Right kidney (tissue), 1 donor: Measurements from ENCODE around the gene SMYD1.

Source experiments
- DNase-seq: peaks from one replicate; pipeline ENCODE4 v3.0.0-alpha.2; 2016

SMYD1 gene

DNA sequence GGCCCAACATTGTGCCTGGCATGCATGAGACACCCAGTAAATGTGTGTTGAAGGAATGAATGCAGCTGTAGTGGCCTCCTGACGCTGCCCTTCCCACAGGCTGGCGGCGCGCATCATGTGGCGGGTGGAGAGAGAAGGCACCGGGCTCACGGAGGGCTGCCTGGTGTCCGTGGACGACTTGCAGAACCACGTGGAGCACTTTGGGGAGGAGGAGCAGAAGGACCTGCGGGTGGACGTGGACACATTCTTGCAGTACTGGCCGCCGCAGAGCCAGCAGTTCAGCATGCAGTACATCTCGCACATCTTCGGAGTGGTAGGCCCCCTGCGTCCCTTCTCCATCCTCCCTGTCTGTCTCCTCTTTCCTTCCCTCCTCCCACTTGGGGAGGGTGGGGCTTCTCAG is 20.1 kb downstream of the SMYD1 start:
- DNase-seq = no peak

DNA sequence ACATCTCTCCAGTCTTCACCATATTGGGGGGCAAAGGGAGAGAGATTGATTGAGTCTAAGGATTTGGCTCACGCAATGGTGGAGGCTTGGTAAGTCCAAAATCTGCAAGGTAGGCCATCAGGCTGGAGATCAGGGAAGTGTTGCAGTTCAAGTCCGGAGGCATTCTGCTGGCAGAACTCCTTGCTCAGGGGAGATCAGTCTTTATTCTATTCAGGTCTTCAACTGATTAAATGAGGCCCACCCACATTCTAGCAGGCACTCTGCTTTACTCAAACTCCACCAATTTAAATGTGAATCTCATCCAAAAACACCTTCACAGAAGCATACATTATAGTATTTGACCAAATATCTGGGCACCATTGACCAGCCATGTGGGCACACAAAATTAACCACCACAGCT is 21.4 kb downstream of the SMYD1 start:
- no peak for DNase-seq

DNA sequence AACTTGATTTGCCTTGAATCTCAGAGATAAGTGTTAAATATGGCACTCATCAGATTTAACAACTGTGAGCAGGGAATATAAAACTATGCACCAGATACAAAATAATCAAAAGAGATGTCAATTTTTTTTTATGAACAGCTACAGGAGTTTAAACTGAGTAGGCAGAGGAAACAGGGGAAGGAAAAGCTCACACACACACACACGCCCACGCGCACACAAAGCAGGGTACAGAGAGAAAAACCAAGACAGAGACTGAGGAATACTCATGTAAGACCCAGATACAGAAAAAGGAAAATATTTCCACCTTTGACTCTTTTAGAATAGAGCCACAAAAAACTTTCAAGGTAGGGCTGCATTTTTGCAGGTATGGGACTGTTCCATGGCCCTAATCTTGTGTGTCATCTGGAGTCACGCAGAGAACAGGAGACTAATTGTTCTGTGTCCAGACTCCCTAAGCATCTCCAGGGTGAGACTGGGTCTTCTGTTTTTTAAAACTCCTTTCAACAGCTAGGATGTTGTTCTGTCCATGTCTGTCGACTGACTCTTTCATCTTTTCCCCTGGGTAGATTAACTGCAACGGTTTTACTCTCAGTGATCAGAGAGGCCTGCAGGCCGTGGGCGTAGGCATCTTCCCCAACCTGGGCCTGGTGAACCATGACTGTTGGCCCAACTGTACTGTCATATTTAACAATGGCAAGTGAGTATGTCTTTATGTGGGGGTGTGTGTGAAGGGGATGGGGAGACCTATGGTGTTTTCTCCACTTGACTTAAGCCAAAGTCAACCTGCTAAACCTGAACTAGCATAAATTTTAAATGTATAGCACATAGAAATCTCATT is 23.0 kb downstream of the SMYD1 start:
- DNase-seq = no peak

DNA sequence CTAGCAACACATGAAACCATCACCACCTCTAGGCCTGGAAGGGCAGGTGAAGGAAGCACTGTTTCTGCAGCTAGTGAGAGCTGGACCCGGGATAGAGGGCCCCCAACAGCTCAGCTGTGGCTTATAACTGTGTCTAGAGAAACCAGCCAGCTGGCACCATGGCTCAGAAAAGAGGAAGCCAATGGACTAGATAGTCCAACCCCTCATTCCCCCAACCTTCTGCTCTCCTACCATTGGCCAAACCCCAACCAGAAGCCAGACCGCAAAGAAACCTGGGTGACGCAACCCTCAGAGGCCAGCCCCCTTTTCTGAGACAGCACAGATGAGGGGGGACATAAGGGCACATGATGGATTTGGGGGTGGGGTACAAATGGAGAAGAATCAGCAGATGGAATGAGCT is 24.3 kb downstream of the SMYD1 start:
- DNase-seq = no peak

DNA sequence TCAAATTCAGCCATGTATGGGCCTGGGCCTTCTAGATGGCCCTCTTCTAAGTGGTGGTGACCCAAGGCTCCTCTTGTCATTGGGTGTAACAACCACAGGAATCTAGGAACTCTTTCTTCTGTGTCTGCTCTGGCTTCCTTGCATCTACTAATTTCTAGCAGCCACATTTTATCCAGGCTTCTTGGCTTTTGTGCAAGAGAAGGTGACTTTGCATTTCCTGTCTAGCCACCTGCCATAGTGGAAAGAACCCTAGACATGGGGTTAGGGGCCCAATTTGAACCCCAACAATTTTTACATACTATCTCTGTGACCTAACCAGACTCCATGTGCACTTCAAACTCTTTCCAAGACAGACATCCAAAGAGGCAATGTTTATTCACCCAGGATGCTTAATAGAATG is 25.1 kb downstream of the SMYD1 start:
- DNase-seq = no peak

DNA sequence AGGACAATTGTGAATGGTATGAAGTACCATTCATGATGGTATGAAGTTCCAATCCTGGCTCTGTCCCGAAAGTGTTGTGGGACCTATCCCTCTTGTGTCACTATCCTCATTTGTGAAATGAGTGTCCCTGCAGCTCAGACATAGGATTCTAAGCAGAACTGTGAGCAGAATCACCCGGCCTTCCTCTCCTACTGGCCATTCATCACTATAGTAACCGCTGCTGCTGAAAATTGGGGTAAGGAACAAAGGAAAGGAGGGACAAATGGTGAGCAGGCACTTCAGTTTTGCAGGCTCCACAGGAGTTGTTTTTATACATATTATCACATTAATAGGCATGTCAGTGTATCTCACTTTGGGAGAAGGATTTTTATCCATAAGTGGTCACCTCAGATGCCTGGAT is 27.4 kb downstream of the SMYD1 start:
- DNase-seq = no peak

DNA sequence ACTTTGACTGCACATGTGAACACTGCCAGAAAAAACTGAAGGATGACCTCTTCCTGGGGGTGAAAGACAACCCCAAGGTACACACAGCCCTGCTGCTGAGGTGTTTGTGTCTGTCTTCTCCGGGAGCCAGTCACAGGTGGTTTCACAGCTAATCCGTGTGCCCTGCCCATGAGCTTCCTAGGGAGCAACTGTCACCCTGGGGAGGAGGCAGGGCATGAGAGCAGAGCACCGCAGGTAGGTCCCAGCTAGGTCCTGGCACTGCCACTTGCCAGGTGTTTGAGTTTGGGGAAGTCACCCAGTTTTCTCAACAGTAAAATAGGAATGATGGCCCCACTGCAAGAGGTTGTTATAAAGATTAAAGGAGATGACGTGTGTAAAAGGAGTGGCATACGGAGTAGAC is 29.1 kb downstream of the SMYD1 start:
- DNase-seq = no peak

DNA sequence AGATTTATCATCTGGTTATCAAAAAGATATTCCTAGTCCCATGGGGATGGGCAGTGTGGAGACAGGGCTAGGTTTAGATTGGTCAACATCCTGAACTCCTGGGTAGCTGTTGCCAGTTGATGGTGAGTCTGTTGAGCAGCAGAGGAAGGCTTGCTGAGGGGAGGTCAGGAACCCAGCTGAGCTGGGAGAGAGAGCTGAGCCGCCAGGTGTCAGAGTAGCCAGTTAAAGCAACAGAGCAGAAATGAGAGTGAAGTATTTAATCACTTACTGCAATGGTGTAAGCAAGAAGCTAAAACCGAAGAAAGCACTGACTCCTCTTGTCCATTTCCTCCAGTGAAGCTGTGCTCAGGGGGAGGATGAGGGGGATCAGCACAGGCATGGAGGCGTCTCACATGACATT is 29.6 kb downstream of the SMYD1 start:
- DNase-seq = no peak

DNA sequence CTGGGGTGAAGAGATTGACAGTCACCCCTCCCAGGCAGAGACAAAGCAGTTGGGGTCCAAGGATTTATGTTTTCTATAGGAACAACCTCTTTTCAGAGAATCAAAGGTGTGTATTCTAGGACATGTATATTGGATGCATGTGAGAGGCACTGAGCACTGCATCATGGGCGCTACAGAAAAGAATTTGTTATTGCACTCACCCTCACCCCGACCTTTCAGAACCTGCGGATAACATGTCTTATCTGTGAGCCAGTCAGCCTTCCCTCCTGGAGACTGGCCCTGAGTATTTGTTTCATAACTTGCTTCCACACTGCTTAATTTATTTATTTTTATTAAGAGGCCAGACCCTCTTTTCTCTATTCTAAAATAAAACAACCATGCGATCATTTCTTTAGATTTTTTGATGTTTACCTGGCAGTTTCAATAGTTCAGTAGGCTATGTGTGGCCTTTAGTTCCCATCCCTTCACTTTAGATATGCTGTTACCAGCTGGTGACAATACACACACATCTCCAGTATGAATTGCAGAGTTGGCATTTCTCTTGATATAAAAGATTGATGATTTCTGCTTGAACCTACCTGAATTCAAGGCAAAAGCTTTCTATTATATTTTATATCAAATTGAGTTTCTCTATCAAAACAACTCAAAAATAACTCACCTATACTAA is 30.4 kb downstream of the SMYD1 start:
- DNase-seq = no peak

DNA sequence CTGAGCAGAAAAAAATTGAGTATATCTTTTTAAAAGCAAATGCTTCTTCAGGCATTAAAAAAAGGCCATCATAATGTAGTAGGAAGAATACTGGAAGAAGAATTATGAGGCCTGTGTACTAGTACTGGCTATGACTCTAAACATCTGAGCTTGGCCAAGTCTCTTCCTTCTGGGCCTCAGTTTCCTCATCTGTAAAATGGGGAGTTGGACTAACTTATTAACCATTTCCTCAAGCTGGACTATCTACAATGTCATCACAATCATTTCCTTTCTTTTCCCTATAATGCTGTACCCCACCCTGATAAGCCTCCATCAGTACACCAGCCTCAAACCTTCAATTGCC is 30.9 kb downstream of the SMYD1 start:
- no peak for DNase-seq

DNA sequence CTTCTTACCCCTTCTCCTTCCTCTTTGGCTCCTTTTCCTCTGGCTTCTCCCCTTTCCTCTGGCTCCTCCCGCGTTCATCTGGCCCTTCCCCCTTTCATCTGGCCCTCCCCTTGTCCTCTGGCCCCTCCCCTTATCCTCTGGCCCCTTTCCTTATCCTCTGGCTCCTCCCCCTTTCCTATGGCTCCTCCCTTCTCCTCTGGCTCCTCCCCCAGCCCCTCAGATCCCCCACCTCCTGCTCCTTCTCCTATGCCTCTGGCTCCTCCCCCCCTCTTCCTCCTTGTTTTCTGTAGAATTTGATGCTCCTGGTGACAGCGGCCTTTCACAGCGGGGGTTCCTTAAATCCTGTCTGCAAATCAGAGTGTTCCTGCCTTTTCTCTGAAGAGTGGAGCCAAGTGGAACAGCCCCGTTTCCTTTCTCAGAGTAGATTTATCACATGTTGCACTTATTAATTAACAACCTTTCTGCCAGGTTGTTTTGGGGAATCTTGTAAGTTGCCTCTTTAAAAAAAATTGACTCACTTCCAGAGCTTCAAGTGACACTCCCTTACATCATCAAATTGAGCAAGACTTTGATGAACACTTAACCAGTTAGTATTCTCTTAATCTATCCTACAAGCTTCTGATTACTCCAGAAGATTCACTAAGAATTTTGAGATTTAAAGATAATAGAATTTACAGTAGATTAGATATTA is 32.3 kb downstream of the SMYD1 start:
- DNase-seq = no peak

DNA sequence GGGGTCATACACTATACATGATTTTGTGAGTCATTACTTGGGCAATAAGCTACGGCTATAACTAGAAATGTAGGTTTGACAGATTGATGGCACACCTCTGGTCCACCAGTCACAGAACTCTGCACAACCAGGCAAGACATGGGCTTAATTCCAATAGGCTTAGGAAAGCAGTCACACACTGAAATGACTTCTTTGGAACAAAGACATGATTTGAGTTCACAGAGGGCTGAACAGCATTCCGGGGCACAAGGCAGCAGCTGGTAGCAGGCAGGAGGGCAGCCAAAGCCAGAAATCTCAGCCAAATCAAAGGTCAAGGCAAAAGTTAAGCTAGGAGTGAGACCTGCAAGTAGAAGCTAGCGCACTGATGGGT is 32.8 kb downstream of the SMYD1 start:
- no peak for DNase-seq

DNA sequence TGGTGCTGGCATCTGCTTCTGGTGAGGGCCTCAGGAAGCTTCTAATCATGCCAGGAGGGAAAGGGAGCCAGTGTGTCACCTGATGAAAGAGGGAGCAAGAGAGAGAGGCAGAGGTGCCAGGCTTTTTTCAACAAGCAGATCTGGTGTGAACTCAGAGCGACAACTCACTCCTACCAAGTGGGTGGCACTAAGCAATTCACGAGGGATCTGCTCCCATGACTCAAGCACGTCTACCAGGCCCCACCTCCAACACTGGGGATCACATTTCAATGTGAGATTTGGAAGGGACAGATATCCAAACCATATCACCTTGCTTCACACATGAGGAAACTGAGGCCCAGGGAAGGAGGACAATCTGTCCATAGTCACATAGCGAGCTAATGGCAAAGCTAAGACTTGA is 41.2 kb downstream of the SMYD1 start:
- no peak for DNase-seq

DNA sequence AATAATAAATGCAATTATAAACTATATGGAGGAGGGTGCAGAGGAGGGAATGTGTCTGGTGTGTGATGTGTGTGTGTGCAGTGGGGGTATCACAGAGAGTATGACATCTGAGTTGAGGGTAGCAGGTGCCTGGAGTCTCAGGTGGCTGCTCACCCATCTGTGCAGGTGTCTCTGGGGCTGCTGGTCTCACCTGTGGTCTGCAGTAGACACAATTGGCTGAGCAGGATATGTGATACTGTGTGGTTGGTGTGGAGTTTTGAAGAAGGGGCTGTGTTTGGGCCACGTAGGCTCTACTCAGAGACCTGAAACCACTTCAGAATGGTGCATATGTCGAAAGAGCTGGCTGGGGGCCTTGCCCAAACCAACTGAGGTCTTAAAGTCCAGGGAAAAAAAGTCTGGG is 43.2 kb downstream of the SMYD1 start:
- no peak for DNase-seq

DNA sequence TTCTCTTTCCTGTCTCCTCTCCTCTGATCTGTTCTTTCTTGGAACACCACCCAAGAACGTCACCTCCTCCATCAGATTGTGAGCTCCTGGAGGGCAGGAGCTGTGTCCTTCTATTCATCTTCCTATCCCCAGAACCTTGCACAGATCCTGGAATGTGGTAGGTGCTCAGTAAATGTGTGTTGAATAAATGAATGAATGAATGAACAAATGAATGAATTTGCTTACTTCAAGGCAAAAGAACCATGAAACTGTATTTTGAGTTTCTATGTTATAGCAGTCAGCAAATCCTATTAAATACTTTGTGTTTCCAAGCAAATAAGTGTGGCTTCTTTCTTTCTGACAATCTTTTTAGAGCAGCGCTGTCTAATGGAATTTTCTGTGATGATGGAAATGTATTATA is 45.4 kb downstream of the SMYD1 start:
- no peak for DNase-seq

DNA sequence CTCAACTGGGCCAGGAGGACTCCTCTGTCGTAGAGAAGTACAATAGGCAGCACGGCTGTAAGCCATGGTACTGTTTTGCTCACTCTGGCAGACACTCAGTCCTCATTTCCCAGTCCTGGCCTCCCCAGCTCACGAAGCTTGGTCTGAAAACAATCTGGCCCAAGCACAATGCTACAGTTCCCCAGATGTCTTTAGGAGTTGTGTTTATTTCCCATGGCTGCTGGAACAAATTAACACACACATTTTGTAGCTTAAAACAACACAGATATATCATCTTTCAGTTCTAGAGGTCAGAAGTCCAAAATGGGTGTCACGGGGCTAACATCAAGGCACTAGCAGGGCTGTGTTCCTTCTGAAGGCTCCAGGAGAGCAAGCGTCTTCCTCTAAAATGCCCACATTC is 47.3 kb downstream of the SMYD1 start:
- no peak for DNase-seq

DNA sequence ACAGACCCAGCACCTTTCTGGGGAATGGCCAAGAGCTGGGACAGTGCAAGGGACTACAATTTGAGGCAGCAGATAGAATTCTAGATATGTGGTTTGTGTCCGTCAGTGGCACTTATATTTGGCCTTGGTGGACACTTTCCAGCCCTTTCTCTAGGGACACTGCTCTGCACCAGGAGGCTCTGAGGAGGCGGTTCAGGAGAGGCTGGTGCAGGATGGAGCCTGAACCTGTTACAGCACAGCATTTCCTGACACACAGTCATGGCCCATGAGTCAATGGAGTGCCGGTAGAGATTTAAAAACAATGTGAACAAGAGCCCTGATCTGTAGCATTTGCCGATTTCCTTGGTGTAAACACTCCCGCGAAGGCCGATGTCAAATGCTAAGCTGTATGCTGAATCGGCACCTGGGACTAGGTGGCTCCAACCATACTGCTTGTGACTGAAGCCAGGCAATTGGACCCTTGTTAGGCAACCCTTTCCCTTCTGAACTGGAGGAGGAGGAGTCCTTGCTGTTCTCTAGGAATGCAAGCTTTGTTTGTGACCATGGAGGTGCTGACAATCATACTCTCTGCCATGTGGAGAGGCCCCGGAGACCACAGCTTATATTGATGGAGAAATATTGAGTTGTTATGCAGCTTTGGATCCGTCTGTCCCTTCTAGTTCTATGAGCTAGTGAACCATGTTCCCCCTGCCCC is 48.3 kb downstream of the SMYD1 start:
- no peak for DNase-seq

DNA sequence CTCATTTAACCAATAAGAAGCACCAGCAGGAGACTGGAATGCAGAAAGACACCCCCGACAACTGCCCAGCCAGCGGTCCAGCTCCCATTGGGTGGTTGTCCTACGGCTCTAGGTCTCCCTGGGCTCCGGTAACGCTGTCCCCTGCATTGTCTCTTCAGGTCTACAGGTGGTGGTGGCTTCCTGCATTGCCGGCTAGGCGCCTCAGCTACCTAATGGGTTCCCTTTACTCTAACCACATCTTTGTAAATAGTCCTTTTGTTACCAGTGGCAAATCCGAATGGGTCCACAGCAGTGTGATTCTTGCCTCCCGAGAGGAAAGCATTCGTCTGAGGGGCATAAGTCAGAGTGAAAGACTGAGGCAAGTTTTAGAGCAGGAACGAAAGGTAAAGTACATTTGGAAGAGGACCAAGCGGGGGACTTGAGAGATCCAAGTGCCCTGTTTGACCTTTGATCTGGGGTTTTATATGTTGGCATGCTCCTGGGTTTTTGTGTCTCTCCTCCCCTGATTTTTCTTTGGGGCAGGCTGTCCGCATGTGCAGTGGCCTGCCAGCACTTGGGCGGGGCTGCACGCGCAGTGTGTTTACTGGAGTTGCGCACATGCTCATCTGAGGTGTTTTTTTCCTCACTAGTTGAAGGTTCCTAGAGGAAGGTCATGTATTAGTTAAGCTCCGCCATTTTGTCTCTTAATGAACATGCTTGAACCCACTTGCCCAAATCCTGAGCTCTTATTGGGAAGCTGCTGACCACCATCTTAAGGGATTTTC is 49.2 kb downstream of the SMYD1 start:
- no peak for DNase-seq

DNA sequence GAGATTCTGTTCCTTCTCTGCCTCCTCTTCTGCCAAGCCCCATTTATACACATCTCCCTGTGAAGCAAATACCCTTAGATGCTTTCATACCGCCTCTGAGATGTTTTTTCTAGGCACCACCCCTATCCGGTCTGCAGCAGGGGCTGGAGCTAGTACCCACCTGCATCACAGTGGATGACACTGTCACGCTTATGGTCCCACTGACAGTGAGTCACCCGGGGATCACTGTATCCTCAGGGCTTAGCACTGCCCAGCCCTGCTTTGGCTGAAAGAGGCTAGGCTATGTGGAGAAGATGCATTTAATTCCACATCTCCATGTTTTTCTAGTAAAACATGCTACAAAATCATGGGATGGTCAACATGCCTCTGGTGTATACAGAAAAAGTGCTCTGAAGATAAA is 50.3 kb downstream of the SMYD1 start:
- DNase-seq = no peak

DNA sequence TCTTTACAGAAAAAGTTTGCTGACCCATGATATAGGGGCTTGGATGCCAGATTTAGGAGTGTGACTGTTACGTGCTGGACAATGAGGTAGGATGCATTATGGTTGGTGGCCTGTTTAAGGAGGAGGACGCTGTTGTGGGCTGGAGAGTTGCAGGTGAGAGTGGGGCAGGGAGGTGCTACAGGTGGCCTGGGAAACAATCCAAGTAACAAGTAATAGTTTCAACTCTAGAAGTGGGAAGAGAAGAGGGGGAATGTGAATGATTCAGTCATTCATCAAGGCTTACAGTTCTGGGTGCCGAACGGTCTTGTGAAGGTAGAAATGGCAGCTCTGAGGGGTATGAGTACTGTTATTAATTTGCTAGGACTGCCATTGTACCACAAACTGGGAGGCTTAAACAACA is 54.1 kb downstream of the SMYD1 start:
- no peak for DNase-seq

DNA sequence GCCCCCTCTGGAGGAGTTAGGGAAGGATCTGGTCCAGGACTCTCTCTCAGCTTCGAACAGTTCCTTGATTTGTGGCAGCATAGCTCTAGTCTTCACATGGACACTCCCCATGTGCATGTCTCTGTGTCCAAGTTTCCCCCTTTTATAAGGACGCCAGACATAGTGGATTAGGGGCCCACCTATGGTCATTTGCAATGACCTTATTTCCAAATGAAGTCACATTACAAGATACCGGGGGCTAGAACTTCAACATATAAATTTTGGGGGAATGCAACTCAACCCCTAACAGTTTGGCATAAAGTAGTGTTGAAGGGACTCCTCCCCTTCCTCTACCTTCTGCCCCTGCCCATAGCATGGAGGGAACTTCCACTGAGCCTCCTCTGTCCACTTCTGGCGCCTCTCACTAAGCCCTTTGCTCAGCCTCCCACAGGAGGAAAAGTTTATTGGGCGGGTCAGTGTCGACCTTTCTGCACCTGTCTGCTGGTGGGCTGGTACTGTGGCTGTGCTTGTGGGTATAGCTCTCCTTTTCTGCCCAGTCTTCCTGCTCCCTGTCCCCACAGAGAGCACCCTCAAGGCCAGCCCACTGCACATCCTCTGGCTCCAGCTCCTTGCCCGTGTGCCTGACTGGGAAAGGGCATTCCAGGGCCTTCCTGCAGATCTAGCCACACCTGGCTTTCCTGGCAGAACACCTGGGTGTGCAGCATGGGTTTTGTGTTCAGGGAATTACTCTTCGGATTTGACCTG is 54.7 kb downstream of the SMYD1 start:
- DNase-seq = no peak
